ENCODE measurements around the gene SEPSECS. TPM values are rescaled to one million over a fixed set of nuclear protein-coding genes. Genes with fewer than 3 reads are reported as not detected.

The SEPSECS gene
- total and polyA plus RNA-seq, 2 of the 8 experiments (the other 6 are each of a cell fraction or from before 2014, with no cell fraction given): 1.9 to 4.1 TPM

GRCh38 chr4:25162566-25162965, 2.3 kb upstream of the SEPSECS start:
- Histone ChIP-seq H3K27me3 (replicated peaks in 1 of 4; ENCODE audit: control insufficient read depth in 3 of 4, extremely low read depth in 1 of 4, insufficient read depth in 3 of 4, low read length in 3 of 4) (no peaks in the 10 kb centered on the region), H2BK20ac (ENCODE audit: low read length) (no peak overlapping the region), H2BK12ac (ENCODE audit: low read depth, low read length) (no peak overlapping the region), H3K9me3 (ENCODE audit: insufficient read depth in 2 of 2, low read depth in 1 of 2, low read length in 1 of 2) (no peaks in the 10 kb centered on the region), H4K5ac (ENCODE audit: insufficient read length, low read depth, low read length) (no peak overlapping the region), H3K4ac (replicated peaks; ENCODE audit: insufficient read length, low read depth, low read length) (no peak overlapping the region), H2AFZ (ENCODE audit: low read length) (no peak overlapping the region), H3K23ac (ENCODE audit: insufficient read length) (no peak overlapping the region), H2BK120ac (replicated peaks; ENCODE audit: low read depth, low read length) (no peak overlapping the region), H2AK5ac (ENCODE audit: low read depth, low read length) (no peak overlapping the region), H2BK15ac (ENCODE audit: low read length) (no peak overlapping the region), H3K4me3 (ENCODE audit: extremely low read depth in 1 of 4, insufficient read depth in 2 of 4, low read depth in 3 of 4, low read length in 4 of 4) (no peak overlapping the region), H3K79me1 (ENCODE audit: low read depth, low read length) (no peaks in the 10 kb centered on the region), H3K56ac (replicated peaks; ENCODE audit: insufficient read length, low read depth, low read length) (no peak overlapping the region), H3K18ac (ENCODE audit: extremely low read depth, low read length) (no peak overlapping the region), H4K20me1 (replicated peaks in 1 of 2; ENCODE audit: control insufficient read depth in 1 of 2, insufficient read depth in 2 of 2, low read length in 2 of 2) (no peaks in the 10 kb centered on the region), H3K36me3 (ENCODE audit: control insufficient read depth in 2 of 4, insufficient read depth in 4 of 4, low read length in 3 of 4) (no peaks in the 10 kb centered on the region), H3K27ac (ENCODE audit: low read depth, low read length) (no peak overlapping the region), H3K4me1 (replicated peaks in 1 of 4; ENCODE audit: control insufficient read depth in 3 of 4, insufficient read depth in 4 of 4, low read length in 3 of 4) (peaks cover 0 to 3% (median 2%) of the 10 kb centered on the region in 4 experiments; a peak in 4 of 7 replicates), H4K91ac (replicated peaks; ENCODE audit: insufficient read length, low read length) (no peak overlapping the region), H3K14ac (ENCODE audit: insufficient read length) (no peak overlapping the region), H3K4me2 (ENCODE audit: insufficient read depth in 1 of 2, low read depth in 2 of 2, low read length in 2 of 2) (no peak overlapping the region), H3K9ac (replicated peaks in 1 of 4; ENCODE audit: extremely low read depth in 1 of 4, low read depth in 3 of 4, low read length in 3 of 4) (no peak overlapping the region), H4K8ac (ENCODE audit: extremely low read depth, insufficient read depth, low read length) (no peak overlapping the region), H3K79me2 (ENCODE audit: control insufficient read depth in 1 of 2, insufficient read depth in 2 of 2, low read length in 2 of 2) (no peaks in the 10 kb centered on the region), H2BK5ac (ENCODE audit: low read depth, low read length) (no peak overlapping the region), H3K23me2 (ENCODE audit: low read depth, low read length) (peaks cover 7% of the 10 kb centered on the region)
- ChIA-PET CTCF (ENCODE audit: partially characterized antibody) (interaction anchor here (1.3 to 2.5 kb wide), 3 partner anchors 11 to 150 kb away, joined by 3 to 6 read pairs (median 6); partner anchors contain the start of gene ZCCHC4), POLR2A (ENCODE audit: partially characterized antibody) (no interaction called here)
- DNase-seq (ENCODE audit: low read depth in 1 of 2, low spot score in 2 of 2): no peak
- no peak for FAIRE-seq
- no peak for TF ChIP-seq TEAD4 (IDR thresholded peaks at IDR 0.05; ENCODE audit: low read depth, low read length)
- 81% methylated on average over 1 of the region's 1 CpG; no CpG with 5 or more reads in 1 of the 2 experiments for WGBS, 2 experiments (ENCODE audit: extremely low coverage in 1 of 2, insufficient coverage in 1 of 2, insufficient read length in 1 of 2, insufficient replicate concordance in 2 of 2, low coverage in 1 of 2, low lambda C conversion rate in 2 of 2, missing lambda C conversion rate in 1 of 2)

Data from H1 (cell line).